Liver (tissue), 9 donors: ENCODE measurements around the gene LHX2. TPM values are rescaled to one million over a fixed set of nuclear protein-coding genes. Genes with fewer than 3 reads are reported as not detected.
"Not testable (repeated sequence)": the region's sequence is repeated elsewhere in the genome, so short reads cannot be mapped to it uniquely, and the experiment has no call there.

Experiments
- DNase-seq: peaks from one replicate; pipeline ENCODE4 v3.0.0-alpha.2; 2017; ENCODE audit warnings: low spot score
- H3K27ac ChIP-seq, 2 donors: one replicate each; pipeline ENCODE4 v1.7.0; 2013; ENCODE audit warnings: inconsistent platforms in 2 of 2, low read length in 2 of 2, control low read depth in 1 of 2, low read depth in 1 of 2, mild to moderate bottlenecking in 1 of 2
- H3K27me3 ChIP-seq, 4 donors: one replicate each; pipeline versions ENCODE4 v1.6.1 to v1.7.0; 2013; ENCODE audit warnings: low read length in 3 of 4, inconsistent platforms in 1 of 4, mild to moderate bottlenecking in 1 of 4, moderate library complexity in 1 of 4; ENCODE audit not compliant: control insufficient read depth in 4 of 4, insufficient read depth in 4 of 4
- H3K36me3 ChIP-seq, 4 donors: one replicate each; pipeline versions ENCODE4 v1.6.1 to v1.7.0; 2013; ENCODE audit warnings: low read length in 3 of 4, mild to moderate bottlenecking in 3 of 4, low read depth in 1 of 4, moderate library complexity in 1 of 4; ENCODE audit not compliant: control insufficient read depth in 4 of 4, insufficient read depth in 3 of 4
- H3K4me1 ChIP-seq, 4 donors: one replicate each; pipeline versions ENCODE4 v1.6.1 to v1.7.0; 2013; ENCODE audit warnings: low read length in 3 of 4, mild to moderate bottlenecking in 3 of 4, moderate library complexity in 1 of 4; ENCODE audit not compliant: control insufficient read depth in 4 of 4, insufficient read depth in 4 of 4
- H3K4me3 ChIP-seq, 3 donors: one replicate each; pipeline versions ENCODE4 v1.6.1 to v1.7.0; 2013; ENCODE audit warnings: low read length in 3 of 3, control low read depth in 1 of 3, low read depth in 1 of 3, mild to moderate bottlenecking in 1 of 3
- H3K9ac ChIP-seq, 2 donors: one replicate each; pipeline ENCODE4 v1.7.0; 2013; ENCODE audit warnings: low read length in 2 of 2, mild to moderate bottlenecking in 2 of 2, moderate library complexity in 2 of 2, control low read depth in 1 of 2, low read depth in 1 of 2
- H3K9me3 ChIP-seq, 4 donors: one replicate each; pipeline versions ENCODE4 v1.6.1 to v1.7.0; 2013; ENCODE audit warnings: low read length in 3 of 4; ENCODE audit not compliant: control insufficient read depth in 4 of 4
- CTCF ChIP-seq: fragments of 150-350 bp; IDR thresholded peaks from 2 replicates; pipeline ENCODE4 v1.5.1; 2017; ENCODE audit warnings: improper control_type of control experiment, low read depth, low read length; ENCODE audit not compliant: missing input control
- EGR1 ChIP-seq, 2 donors: IDR thresholded peaks; 2 replicates each; pipeline ENCODE4 v1.6.1; 2016 to 2018; ENCODE audit warnings: antibody characterized with exemption in 2 of 2, low read depth in 2 of 2
- FOXA1 ChIP-seq: IDR thresholded peaks from 2 replicates; pipeline ENCODE4 v1.6.1; 2016; ENCODE audit warnings: antibody characterized with exemption
- FOXA2 ChIP-seq: IDR thresholded peaks from 2 replicates; pipeline ENCODE4 v1.6.1; 2016; ENCODE audit warnings: antibody characterized with exemption
- GABPA ChIP-seq, 2 donors: IDR thresholded peaks in 1 of 2; conservative IDR thresholded peaks in 1 of 2; 2 replicates each; pipeline ENCODE4 v1.6.1; 2016; ENCODE audit warnings: antibody characterized with exemption in 2 of 2, mild to moderate bottlenecking in 1 of 2, moderate library complexity in 1 of 2
- HNF4A ChIP-seq, 2 donors: conservative IDR thresholded peaks; 2 replicates each; pipeline ENCODE4 v1.6.1; 2016; ENCODE audit warnings: antibody characterized with exemption in 2 of 2, mild to moderate bottlenecking in 2 of 2
- HNF4G ChIP-seq: IDR thresholded peaks from 2 replicates; pipeline ENCODE4 v1.6.1; 2016; ENCODE audit warnings: antibody characterized with exemption
- JUND ChIP-seq, 2 donors: IDR thresholded peaks; 2 replicates each; pipeline ENCODE4 v1.6.1; 2016; ENCODE audit warnings: antibody characterized with exemption in 2 of 2
- MAX ChIP-seq: IDR thresholded peaks from 2 replicates; pipeline ENCODE4 v1.6.1; 2016; ENCODE audit warnings: antibody characterized with exemption
- NR2F2 ChIP-seq: IDR thresholded peaks from 2 replicates; pipeline ENCODE4 v1.6.1; 2016; ENCODE audit warnings: antibody characterized with exemption
- RAD21 ChIP-seq, 2 donors: IDR thresholded peaks; 2 replicates each; pipeline ENCODE4 v1.6.1; 2016; ENCODE audit warnings: antibody characterized with exemption in 2 of 2, mild to moderate bottlenecking in 2 of 2
- REST ChIP-seq: IDR thresholded peaks from 2 replicates; pipeline ENCODE4 v1.6.1; 2016; ENCODE audit warnings: antibody characterized with exemption, mild to moderate bottlenecking
- RXRA ChIP-seq, 2 donors: IDR thresholded peaks; 2 replicates each; pipeline ENCODE4 v1.6.1; 2017 to 2018; ENCODE audit warnings: antibody characterized with exemption in 2 of 2, mild to moderate bottlenecking in 1 of 2
- SP1 ChIP-seq: IDR thresholded peaks from 2 replicates; pipeline ENCODE4 v1.6.1; 2018; ENCODE audit warnings: antibody characterized with exemption, mild to moderate bottlenecking
- TAF1 ChIP-seq: conservative IDR thresholded peaks from 2 replicates; pipeline ENCODE4 v1.6.1; 2016; ENCODE audit warnings: antibody characterized with exemption, mild to moderate bottlenecking
- YY1 ChIP-seq: IDR thresholded peaks from 2 replicates; pipeline ENCODE4 v1.6.1; 2016; ENCODE audit warnings: antibody characterized with exemption, mild to moderate bottlenecking
- WGBS: extraction: QIAGEN DNeasy Blood & Tissue Kit; methylation state at CpG from one replicate; pipeline ENCODE4 v1.1.7; 2013; 5-methylcytosine and 5-hydroxymethylcytosine counted together
- polyA plus RNA-seq, 2 donors: library from polyadenylated mRNA; stranded (reverse) in 1 of 2; unstranded in 1 of 2; fragments of 200-250 nt in 1 of 2; fragments of >200 nt in 1 of 2; fragmentation: Nextera tagmentation in 1 of 2; extraction: Ambion mirVana in 1 of 2; gene quantifications; one replicate each; pipeline versions ENCODE4 v1.2.1 to v1.2.3, GENCODE V29; 2013 to 2015
- total RNA-seq, 2 donors: library from RNA; depleted of rRNA; stranded (reverse); fragments of >200 nt; gene quantifications; one replicate each; pipeline ENCODE4 v1.2.3, GENCODE V29; 2014
- donor health status: healthy.
- donor health status: healthy.
- donor health status: healthy.
- donor health status: healthy.
- donor health status: healthy.

Gene LHX2
- total and polyA plus RNA-seq, 4 donors, result 2.0 to 2.5 (median 2.1) TPM

- no peak for DNase-seq
- Histone ChIP-seq H3K9me3 (no peaks in the 10 kb centered on the region), H3K9ac (no peak overlapping the region), H3K27me3 (peaks cover 0 to 6% (median 1%) of the 10 kb centered on the region in 4 donors), H3K36me3 (no peaks in the 10 kb centered on the region), H3K4me1 (no peaks in the 10 kb centered on the region), H3K27ac (no peak overlapping the region), H3K4me3 (no peak overlapping the region)
- TF ChIP-seq SP1, result no peak
- no peak for TF ChIP-seq REST
- TF ChIP-seq RXRA (IDR thresholded peaks at IDR 0.05), result no peak
- TF ChIP-seq TAF1, result no peak
- TF ChIP-seq HNF4A (conservative IDR thresholded peaks at IDR 0.05), result no peak
- WGBS, result 71% methylated on average over 3 of the region's 3 CpGs
Observed at GRCh38 chr9:123975871-123976270, 35.7 kb upstream of the LHX2 start.

GRCh38 chr9:123976579-123976978 lies 35.0 kb upstream of the LHX2 start:
- not testable (repeated sequence) for H3K9me3 ChIP-seq, H3K9ac ChIP-seq, H3K36me3 ChIP-seq, H3K27ac ChIP-seq, H3K4me1 ChIP-seq, H3K27me3 ChIP-seq, H3K4me3 ChIP-seq, DNase-seq
- no CpG with 5 or more reads among the region's 9 CpGs for WGBS

- Histone ChIP-seq H3K27me3 (peaks cover 0 to 6% (median 1%) of the 10 kb centered on the region in 4 donors), H3K4me3 (no peak overlapping the region), H3K9ac (no peak overlapping the region), H3K4me1 (no peaks in the 10 kb centered on the region), H3K9me3 (no peaks in the 10 kb centered on the region), H3K36me3 (no peaks in the 10 kb centered on the region), H3K27ac (no peak overlapping the region)
- WGBS, result 88% methylated on average over 4 of the region's 5 CpGs
- no peak for DNase-seq
- TF ChIP-seq GABPA (IDR thresholded peaks at IDR 0.05 in 1 of 2, conservative IDR thresholded peaks at IDR 0.05 in 1 of 2) (no peak), YY1 (no peak), MAX (no peak), JUND (IDR thresholded peaks at IDR 0.05) (no peak), RAD21 (IDR thresholded peaks at IDR 0.05) (no peak), REST (no peak), FOXA2 (no peak), FOXA1 (no peak), RXRA (IDR thresholded peaks at IDR 0.05) (no peak), NR2F2 (no peak), HNF4A (conservative IDR thresholded peaks at IDR 0.05) (no peak), EGR1 (IDR thresholded peaks at IDR 0.05; ENCODE audit: low read depth in 2 of 2) (no peak), SP1 (no peak), HNF4G (no peak), CTCF (no peak)
Observed at GRCh38 chr9:123978981-123979380, 32.6 kb upstream of the LHX2 start.
